Measurements from ENCODE around the gene CCSER1. TPM values are rescaled to one million over a fixed set of nuclear protein-coding genes. Genes with fewer than 3 reads are reported as not detected.

Gene CCSER1
- polyA plus RNA-seq, 12 donors: 0.17 to 1.9 (median 0.65) TPM; not detected in 2

DNA sequence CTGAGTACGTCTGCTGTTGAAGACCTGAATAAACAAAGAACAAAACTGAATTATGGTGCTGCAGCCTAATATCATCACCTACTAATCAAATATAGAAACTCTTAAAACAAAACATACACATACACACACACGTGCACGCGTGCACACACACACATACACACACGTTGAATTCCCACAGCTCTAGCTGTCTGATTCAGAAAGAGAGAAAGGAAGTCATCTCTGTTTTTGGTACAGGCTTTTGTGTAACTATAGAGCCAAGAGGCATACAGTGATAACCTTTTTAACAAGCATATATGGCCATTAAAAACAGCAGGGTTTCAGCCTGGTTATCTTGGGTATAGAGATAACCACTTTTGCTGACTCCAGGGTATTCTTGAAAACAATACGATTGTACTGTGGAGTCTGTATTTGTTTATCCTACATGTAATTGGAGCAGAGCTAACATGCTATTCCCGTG lies 823.2 kb downstream of the CCSER1 start:
- DNase-seq: no peak

DNA sequence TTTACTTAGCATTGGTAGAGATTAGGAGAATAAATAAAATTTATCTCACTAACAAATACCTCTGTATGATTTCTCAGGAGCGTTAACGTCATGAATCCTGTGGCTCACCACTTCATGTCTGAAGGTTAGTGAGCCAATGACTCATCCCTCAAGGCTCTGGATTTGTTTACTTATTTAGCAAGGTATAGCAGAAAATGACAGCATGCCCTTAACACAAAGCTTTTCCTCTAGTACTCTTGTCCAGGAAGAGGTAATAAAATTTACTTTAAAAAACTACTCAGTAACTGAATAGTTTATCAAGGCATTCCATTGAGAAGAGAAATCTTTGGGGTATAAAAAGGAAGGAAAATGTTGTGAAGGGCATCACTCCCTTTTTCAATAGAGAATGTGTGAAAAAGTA lies 823.8 kb downstream of the CCSER1 start:
- no peak for DNase-seq

DNA sequence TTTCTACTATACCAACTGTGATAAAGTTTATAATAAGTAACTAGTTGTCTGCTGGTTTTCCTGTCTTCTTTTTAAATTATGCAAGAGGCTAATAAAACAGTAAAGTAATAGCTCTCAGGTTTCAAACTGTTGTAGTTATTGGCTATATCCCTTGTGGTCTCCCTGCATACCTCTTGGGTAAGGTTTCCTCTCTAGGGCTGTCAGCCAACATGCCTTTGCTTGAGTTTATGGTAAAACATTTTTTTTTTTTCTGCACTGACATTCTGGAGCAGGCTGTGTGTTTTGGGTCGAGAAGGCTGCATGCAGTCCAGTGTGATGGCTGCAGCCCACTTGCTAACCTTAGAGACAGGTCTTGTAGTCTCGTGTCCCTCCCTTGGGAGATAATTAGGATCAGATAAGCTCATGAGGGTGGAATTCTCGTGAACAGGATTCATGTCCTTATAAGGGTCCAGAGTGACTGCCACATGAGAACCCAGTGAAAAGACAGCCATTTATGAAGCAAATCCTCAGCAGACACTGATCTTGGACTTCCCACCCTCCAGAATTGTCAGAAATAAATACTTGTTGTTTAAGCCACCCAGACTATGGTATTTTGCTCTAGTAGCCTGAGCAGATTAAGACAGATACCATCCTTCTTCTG lies 831.2 kb downstream of the CCSER1 start:
- no peak for DNase-seq

DNA sequence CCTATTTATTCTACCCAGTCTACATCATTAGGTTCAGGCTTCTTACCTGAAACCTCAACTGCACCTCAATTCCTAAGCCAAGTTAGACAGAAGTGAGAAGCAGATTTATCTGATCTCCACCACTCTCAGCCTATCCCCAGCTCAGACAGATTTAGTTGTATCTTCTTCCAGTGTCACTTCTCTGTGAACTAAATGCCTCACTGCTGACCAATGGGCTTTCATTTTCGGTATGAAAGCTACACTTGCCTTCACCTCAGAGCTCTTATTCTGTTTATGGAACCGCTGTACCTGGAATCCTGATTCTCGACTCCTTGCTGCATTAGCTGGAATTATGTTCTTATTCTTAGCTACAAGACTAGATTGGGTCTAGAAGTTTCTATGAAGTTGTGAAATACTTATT lies 833.2 kb downstream of the CCSER1 start:
- no peak for DNase-seq

DNA sequence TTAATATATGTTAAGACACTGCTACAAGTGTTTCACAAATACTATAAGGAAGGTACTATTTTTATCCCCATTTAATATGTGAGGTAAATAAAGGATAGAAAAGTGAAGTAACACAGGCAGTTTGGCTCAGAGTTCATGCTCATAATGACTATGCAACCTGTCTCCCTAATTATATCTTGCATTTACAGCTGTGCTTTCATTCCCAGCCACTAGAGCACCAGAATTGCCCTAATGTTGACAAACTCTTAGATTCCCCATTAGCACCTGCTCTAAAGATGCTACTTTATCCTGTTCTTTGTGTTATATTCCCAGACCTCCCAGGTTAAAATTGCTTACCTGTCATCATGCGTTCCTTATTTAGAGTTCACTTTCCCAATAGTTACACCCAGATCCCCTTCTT lies 833.6 kb downstream of the CCSER1 start:
- no peak for DNase-seq

DNA sequence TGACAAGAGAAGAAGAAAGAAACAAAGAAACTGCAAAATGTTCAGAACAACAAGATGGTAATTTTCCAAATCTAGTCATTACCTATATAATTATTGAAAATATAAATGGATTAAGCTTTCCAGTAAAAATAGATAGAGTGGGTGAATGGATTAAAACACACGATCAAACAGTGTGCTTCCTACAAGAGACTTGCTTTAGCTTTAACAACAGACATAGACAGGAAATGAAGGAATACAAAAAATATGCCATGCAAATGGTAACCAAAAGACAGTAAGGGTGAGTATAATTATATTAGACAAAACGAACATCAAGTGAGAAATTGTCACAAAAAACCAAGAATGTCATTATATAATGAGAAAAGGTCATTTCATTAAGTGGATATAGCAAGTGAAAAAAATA lies 842.8 kb downstream of the CCSER1 start:
- no peak for DNase-seq

DNA sequence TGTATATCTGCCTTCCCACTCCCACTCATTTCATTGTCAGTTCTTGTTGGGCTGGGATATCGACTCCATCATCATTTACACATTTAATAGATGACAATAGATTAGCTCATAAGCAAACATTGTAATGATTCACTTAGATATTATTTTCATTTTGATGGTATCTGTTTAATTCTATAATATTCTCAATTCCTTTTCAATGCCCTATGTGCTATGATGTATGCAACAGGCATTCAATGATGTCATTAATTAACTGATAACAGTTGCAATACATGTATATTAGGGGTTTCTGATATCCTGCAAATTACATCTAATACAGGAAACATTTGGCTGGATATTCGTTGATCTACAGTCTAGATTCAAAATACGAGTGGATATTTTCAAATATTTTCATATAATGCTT lies 850.5 kb downstream of the CCSER1 start:
- no peak for DNase-seq

DNA sequence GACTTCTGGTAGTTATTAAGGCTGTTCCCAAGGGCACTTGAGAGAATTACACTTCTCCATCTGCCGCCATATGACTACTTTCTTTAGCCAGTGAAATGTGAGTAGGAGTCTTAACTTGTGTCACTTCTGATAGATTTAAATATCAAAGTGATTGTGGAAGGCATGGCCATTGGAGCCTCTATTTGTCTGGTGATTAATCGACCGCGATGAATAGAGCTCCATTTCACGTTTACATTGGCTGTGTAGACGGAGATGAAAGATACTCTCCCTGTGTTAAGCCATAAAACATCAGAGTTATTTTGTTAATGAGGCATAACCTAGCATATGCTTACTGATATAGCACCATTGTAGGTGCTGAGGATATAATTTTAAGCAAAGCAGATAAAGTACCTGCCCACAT lies 852.4 kb downstream of the CCSER1 start:
- DNase-seq: no peak

DNA sequence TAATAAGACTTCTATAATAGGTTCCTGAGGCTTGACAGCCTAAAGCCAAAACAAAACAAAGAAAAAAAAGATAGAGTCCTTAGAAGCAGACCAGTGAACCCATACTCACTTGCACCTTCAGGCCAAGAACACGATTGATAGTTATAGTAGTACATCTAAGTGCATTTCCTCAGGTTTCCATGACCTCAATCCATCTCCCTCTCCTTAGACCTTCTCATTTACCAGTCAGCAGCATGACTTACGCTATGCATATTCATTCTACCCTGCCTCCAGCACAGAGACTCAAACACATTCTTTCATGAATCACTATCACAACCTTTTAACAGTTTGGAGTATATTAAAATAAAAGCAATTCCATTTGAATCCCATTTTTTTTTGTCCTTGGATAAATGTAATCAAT lies 855.6 kb downstream of the CCSER1 start:
- DNase-seq: no peak

DNA sequence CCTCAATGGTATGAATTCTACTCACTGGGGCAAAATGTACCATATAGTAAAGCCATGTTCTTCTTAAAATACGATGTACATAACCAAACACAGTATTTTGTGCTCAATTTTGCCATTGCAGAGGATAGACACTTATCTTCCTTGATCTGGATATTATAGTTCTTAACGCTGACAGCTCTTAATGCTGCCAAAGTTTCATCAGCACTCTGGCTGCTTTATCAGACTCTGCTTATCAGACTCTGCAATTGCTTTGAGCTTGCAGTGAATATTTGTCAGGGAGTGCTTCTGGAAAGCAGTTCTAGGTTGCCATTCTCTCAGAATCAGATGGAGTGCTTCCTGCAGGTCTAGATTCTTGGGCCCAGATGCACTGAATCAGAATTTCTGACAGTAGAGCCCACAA lies 863.1 kb downstream of the CCSER1 start:
- no peak for DNase-seq

DNA sequence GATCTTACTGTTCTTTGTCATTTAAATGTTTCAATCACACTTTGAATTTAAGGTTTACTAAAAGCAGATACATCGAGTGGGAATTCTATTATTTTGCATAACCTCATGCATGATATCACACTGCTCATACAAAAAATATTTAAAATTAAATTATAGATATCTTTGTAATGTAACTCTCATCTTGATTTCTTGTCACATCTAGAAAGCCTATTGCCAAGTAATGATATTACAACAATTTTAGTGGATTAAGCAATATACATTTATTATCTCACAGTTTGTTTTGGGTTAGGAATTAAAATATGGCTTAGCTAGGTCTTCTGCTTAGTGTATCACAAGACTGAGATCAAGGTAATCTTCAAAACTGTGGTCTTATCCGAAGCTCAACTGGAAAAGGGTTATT lies 865.0 kb downstream of the CCSER1 start:
- DNase-seq: no peak

DNA sequence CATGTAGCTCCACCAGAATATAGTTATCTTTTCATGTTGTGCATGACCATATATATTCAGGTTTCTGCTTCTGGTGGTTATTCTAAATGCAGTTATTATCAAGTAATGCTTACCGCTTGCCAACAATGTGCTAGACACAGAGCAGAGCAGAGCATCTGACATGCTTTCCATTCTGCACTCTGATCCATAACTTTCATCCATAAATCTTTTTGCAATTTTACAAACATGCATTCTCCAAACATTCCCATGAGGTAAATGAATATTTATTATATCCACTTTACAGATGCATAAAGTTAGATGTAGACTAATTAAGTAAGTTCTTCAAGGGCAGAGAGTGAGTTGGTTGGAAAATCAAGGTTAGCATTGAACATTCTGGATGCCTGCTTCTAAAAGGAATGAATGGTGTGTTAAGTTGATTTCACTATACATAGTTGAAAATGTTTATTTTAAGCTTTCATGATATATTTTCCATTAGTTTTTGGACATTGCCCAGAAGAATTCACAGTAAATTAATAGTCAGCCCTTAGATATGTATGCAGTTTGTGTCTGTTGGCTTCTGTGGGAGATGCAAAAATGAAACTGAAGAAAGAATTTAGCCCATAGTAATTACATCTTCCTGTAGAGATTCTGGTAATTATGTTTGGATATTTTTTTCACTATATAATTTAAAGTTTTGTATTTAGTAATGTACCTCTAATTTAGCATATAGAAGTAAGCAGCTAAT lies 867.8 kb downstream of the CCSER1 start:
- DNase-seq: no peak

DNA sequence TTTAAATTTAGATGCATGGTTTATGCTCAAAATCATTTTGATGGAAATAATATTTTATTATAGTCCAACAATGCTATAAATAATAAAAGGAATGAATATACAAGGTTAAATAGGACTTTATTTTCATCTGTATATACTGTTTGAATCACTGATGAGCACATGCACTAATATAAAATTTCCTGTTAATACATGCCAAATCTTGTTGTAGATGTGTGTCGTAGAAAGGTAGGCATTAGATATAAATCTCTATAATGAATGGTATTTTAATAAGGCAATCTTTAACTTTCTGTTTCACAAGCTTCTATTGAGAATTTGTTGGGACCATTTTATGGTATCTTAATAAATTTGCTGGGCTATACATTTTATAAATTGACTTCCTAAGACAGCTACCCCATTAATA lies 868.8 kb downstream of the CCSER1 start:
- DNase-seq: no peak

DNA sequence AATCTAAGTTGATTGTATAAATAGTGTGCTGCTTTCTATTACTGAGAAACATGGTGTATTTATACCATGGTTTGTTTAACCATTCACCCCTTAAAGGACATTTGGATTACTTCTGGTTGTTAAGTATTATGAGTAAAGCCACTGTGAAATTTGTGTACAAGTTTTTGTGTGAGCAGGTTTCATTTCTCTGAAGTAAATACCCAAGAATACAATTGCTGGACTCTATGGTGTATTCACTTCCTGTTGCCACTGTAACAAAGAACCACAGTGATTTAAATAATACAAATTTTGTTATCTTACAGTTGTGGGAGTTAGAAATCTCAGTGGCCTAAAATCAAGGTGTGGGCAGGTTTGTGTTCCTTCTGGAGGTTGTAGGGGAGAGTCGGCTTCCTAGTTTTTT lies 869.6 kb downstream of the CCSER1 start:
- no peak for DNase-seq

DNA sequence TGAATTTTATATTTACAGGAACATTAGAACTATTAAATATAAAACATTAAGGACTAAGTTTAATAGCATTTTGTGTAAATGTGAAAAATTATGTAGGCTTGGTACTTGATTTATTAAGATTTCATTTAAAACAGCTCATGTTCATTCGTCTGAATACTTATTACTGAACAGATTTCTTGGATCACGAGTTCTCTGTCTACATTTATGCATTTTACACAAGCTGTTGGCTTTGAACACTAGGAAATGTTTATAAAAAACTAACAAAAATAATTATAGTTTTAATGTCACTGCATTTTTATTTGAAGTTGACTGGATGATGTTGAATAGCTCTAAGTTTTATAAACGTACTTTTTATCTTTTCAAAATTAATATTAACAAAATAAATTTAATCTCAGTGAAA lies 888.7 kb downstream of the CCSER1 start:
- no peak for DNase-seq

DNA sequence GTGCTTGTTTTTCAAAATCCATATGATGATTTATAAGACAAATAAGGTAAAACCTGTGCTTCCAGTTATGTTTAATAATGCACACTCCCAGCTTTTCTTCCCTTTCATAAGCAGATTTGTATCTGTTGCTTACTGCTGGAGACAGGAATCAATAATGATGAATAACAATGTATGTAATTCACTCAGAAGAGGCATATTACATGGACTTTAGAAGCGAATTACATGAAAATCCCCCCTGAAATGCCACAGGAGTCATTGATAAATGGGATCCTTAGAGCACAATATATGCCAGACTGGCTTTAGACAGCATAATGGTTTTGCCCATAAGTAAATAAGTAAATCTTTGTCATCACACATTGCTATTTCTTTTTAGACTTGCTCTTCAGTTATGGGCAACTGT lies 892.3 kb downstream of the CCSER1 start:
- DNase-seq: no peak

DNA sequence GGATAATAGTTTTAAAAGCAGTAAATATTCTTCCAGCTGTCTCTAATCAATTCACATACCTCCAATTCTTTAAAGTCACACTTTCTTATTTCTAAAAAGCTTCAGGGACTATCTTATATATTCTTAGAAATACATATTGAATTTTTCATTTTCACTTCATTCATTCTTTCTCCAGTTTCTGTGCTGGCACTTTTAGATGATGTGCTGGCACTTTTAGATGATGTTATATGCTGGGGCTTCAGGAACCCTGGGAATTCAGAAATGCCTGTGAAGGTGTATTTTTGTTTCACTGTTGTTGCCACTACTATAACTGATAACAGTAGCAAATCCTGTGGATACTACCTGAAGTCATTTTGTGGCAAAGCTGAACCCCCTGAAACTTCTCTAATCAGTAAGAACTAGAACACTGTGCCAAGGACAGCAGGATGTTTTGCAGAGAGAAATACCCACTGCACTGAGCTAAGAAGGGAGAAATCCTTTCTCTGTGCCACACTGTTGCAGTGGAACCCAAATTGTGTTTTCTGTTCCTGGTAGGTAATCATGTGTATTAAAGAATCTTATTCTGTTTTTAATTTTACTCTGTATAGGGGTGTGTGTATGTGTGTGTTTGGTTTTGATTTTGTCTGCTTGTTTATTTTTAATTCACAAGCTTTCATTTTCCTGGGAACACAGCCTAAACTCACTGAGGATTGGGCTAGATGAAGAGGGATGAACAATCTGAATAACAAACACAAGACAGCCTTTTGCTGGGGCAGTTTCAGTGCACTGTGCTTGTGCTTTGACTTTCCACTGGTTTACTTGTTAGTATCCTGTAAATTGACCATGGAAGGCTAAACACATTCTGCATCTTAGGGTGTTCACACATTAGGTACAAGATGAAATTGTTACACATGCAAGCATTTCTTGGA lies 898.3 kb downstream of the CCSER1 start:
- DNase-seq: no peak

DNA sequence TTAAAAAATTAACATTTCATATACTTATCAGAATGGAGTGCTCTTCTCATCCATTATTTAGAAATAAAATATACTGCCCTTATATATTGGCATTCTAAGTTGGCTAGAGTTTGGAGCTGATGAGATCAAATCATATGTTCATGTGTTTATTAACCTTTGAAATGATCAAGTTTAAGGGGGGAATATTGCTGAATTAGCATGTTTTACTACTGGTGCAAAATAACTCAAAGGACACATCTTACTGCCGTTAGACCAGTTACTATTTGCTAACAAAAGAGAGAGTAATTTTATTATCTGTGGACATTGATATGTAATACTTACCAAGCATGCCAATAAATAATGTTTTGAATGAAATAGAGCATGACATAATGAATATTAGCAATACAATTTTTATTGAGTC lies 901.0 kb downstream of the CCSER1 start:
- no peak for DNase-seq

DNA sequence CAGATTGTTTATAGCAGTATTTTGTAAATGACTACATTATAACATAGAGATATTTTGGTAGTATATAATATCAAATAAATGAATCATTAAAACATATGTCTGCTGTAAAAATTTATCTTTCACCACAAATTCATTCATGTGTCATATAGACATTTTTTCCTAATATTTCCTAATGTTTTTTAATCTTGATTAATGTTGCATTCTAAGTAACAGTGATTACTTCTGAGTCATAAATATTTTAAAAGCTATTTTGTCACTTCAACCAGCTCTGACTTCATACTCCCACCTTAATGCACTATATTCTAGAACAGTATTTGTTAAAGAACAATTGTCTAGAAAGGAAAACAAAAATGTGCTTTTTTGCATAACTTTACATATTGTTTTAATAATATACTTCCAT lies 904.6 kb downstream of the CCSER1 start:
- no peak for DNase-seq

DNA sequence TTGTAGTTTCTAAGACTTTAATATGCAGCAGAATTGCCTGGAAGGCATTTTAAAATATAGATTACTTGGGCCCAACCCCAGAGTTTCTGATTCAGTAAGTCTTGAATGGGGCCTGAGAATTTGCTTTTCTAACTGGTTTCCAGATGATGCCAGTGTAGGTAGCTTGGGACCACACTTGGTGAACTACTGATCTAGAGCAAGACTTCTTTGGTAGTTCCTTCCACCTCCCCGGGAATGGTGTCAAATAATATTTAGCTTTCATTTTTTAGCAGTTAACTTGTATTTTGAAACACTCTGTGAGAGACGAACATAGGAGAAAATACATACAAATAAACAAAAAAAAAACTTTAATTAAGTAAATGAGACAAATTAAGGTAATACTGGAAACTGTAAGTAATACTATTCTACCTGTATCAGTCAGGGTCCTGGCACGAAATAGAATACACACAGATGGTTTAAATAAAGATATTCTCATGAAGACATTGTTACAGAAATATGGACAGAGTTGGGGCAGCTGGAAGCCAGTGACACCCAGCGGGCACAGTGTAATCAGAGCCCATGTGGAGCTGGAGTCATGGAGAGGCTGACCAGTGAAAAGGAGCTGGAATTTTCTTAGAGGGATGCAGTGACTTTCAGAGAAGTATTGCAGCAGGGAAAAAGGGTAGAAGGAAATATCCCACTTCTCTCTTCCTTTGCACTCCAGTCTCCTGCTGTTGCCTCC lies 905.7 kb downstream of the CCSER1 start:
- DNase-seq: no peak

DNA sequence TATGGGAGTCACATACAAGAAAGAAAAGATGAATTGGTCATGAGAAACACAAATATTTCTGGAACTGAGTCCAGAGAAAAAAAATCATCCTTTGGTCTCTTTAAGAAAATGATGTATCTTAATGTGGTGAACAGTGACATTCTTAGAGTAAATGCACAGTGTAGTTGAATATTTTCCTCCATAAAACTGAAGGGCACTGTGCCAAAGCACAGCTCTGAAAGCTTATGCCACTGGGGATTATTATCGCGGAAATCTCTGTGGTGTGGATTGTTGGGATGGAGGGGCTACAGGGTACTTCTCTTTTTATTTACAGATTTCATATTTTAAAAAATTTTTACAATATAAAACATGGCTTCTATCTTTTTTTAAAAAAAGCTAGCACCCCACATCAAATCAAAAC lies 908.1 kb downstream of the CCSER1 start:
- DNase-seq: peak; percentile 3

DNA sequence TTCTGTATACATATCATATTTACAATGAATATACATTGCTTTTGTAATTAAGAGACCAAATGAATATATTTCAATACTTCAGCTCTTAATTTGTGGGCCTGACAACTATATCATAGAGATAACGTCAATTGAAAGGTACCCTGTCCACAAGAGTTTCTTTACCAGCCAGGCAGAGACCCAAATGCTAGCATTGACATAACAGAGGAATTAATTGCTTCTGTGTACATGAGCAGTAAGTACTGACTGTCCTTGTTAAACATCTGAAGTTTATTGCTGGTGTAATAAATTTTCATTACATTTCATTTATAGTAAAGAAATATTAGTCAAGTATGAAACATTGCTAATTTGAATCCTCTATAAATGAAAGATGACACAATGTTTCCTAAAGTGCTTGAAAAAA lies 910.8 kb downstream of the CCSER1 start:
- no peak for DNase-seq
